CD4-positive, alpha-beta T cell (primary cell): ENCODE data around the gene NPW. TPM values are rescaled to one million over a fixed set of nuclear protein-coding genes. Genes with fewer than 3 reads are reported as not detected.

Experiments used
- ATAC-seq: fragments of 200-7000 bp; cut with Tn5 transposase; one replicate; pipeline ENCODE4 v1.10.0; 2022; ENCODE audit warnings: mild to moderate bottlenecking; ENCODE audit not compliant: poor library complexity
- CTCF ChIA-PET: fragments of 350-600 bp; sonication (Branson Sonifier 250); formaldehyde crosslinking; loops from one replicate; lab custom pipeline; 2021; ENCODE audit warnings: antibody characterized with exemption, inconsistent platforms; lab: Charles Lee
- POLR2A ChIA-PET: fragments of 350-600 bp; sonication (Branson Sonifier 250); formaldehyde crosslinking; loops from one replicate; lab custom pipeline; 2021; ENCODE audit warnings: antibody characterized with exemption, inconsistent platforms; lab: Charles Lee
- DNase-seq, 14 experiments: peaks; one replicate each; pipeline ENCODE4 v3.0.0-alpha.2; 2013 to 2020; ENCODE audit warnings: mixed read lengths in 2 of 14
- H3K27ac ChIP-seq, 2 donors: one replicate each; pipeline versions ENCODE4 v1.5.1 to v1.7.0; 2013; ENCODE audit warnings: low read length in 2 of 2, low read depth in 1 of 2, mild to moderate bottlenecking in 1 of 2
- H3K27me3 ChIP-seq, 2 experiments: 1 replicate in 1 of 2; 2 replicates in 1 of 2; pipeline versions ENCODE4 v1.6.1 to v1.7.0; 2013; ENCODE audit warnings: low read length in 2 of 2, control low read depth in 1 of 2, mild to moderate bottlenecking in 1 of 2, moderate library complexity in 1 of 2; ENCODE audit not compliant: insufficient read depth in 2 of 2, control insufficient read depth in 1 of 2
- H3K36me3 ChIP-seq: one replicate; pipeline ENCODE4 v1.6.1; 2013; ENCODE audit warnings: low read length, control low read depth; ENCODE audit not compliant: insufficient read depth
- H3K4me1 ChIP-seq: one replicate; pipeline ENCODE4 v1.6.1; 2013; ENCODE audit warnings: low read length, control low read depth; ENCODE audit not compliant: insufficient read depth
- H3K4me3 ChIP-seq: one replicate; pipeline ENCODE4 v1.5.1; 2013; ENCODE audit warnings: mild to moderate bottlenecking, low read length, moderate library complexity
- H3K9me3 ChIP-seq, 2 experiments: 1 replicate in 1 of 2; 2 replicates in 1 of 2; pipeline versions ENCODE4 v1.6.1 to v1.7.0; 2013; ENCODE audit warnings: low read length in 2 of 2, mild to moderate bottlenecking in 2 of 2, control low read depth in 1 of 2, moderate library complexity in 1 of 2; ENCODE audit not compliant: control insufficient read depth in 1 of 2, insufficient read depth in 1 of 2
- H3K27ac Mint-ChIP-seq: one replicate; pipeline ENCODE4 v1.8.0; 2020; ENCODE audit warnings: mixed read lengths
- H3K27me3 Mint-ChIP-seq: one replicate; pipeline ENCODE4 v1.8.0; 2021; ENCODE audit warnings: mixed read lengths
- H3K36me3 Mint-ChIP-seq: one replicate; pipeline ENCODE4 v1.8.0; 2021; ENCODE audit warnings: low read depth, mixed read lengths
- H3K4me1 Mint-ChIP-seq: one replicate; pipeline ENCODE4 v1.8.0; 2021; ENCODE audit warnings: low read depth, mixed read lengths
- H3K4me3 Mint-ChIP-seq: one replicate; pipeline ENCODE4 v1.8.0; 2020; ENCODE audit warnings: mild to moderate bottlenecking, mixed read lengths
- H3K9me3 Mint-ChIP-seq: one replicate; pipeline ENCODE4 v1.8.0; 2020; ENCODE audit warnings: mixed read lengths
- CTCF ChIP-seq: fragments of 200-600 bp; IDR thresholded peaks from one replicate; pipeline ENCODE4 v1.8.0; 2022; ENCODE audit warnings: antibody characterized with exemption, mild to moderate bottlenecking
- intact Hi-C, 2 experiments: fragments of 100-400 bp; cut with DNase I in 1 of 2; cut with micrococcal nuclease in 1 of 2; formaldehyde crosslinking; loops; one replicate each; pipeline versions ENCODE4 v1.15.1 to v1.9.0; 2023 to 2025; cut with DNase I, micrococcal nuclease
- total RNA-seq, 174 experiments: library from RNA in 2 of 174; stranded (reverse) in 2 of 174; gene quantifications; one replicate each; pipeline ENCODE4 v1.2.3 and lab custom pipeline; 2021 to 2026

The NPW gene
- total RNA-seq, 2 experiments from 2014 or later, result 0.80 TPM; not detected in 1

GRCh38 chr16:2063861-2064260, 44.3 kb downstream of the NPW start:
- no peak for DNase-seq
- POLR2A ChIA-PET, result no interaction called here
- CTCF ChIA-PET, result no interaction called here
- H3K4me3 ChIP-seq, result no peak overlapping the region
- no peak for TF ChIP-seq CTCF
- Mint-ChIP-seq H3K9me3 (no peaks in the 10 kb centered on the region), H3K27me3 (no peaks in the 10 kb centered on the region), H3K4me1 (no peaks in the 10 kb centered on the region), H3K27ac (no peak overlapping the region), H3K4me3 (no peak overlapping the region), H3K36me3 (peaks cover 21% of the 10 kb centered on the region)
- no peak overlapping the region for H3K27ac ChIP-seq
- intact Hi-C loops, result no loop called here
- H3K9me3 ChIP-seq, result no peaks in the 10 kb centered on the region
- ATAC-seq, result no peak
- H3K36me3 ChIP-seq, result peaks cover 58% of the 10 kb centered on the region
- no peaks in the 10 kb centered on the region for H3K27me3 ChIP-seq
- no peaks in the 10 kb centered on the region for H3K4me1 ChIP-seq

GRCh38 chr16:2064368-2064945, 44.9 kb downstream of the NPW start:
- Mint-ChIP-seq H3K36me3 (peaks cover 21% of the 10 kb centered on the region), H3K9me3 (no peaks in the 10 kb centered on the region), H3K27me3 (no peaks in the 10 kb centered on the region), H3K27ac (no peak overlapping the region), H3K4me1 (no peaks in the 10 kb centered on the region), H3K4me3 (no peak overlapping the region)
- Histone ChIP-seq H3K4me3 (no peak overlapping the region), H3K27me3 (no peaks in the 10 kb centered on the region), H3K4me1 (no peaks in the 10 kb centered on the region), H3K36me3 (peaks cover 60% of the 10 kb centered on the region), H3K9me3 (no peaks in the 10 kb centered on the region), H3K27ac (no peak overlapping the region)
- no peak for DNase-seq
- ChIA-PET CTCF (no interaction called here), POLR2A (no interaction called here)
- no peak for TF ChIP-seq CTCF
- intact Hi-C loops, result no loop called here
- ATAC-seq, result no peak

GRCh38 chr16:2066139-2066538, 46.6 kb downstream of the NPW start:
- no peak overlapping the region for H3K27ac Mint-ChIP-seq
- TF ChIP-seq CTCF, result no peak
- no peaks in the 10 kb centered on the region for H3K27me3 ChIP-seq
- no peaks in the 10 kb centered on the region for H3K27me3 Mint-ChIP-seq
- ChIA-PET CTCF (no interaction called here), POLR2A (no interaction called here)
- DNase-seq, result no peak
- H3K36me3 ChIP-seq, result peaks cover 54% of the 10 kb centered on the region
- no peak for ATAC-seq
- no peak overlapping the region for H3K27ac ChIP-seq
- no peaks in the 10 kb centered on the region for H3K9me3 ChIP-seq
- H3K4me3 Mint-ChIP-seq, result no peak overlapping the region
- H3K4me1 Mint-ChIP-seq, result no peaks in the 10 kb centered on the region
- intact Hi-C loops, result no loop called here
- H3K36me3 Mint-ChIP-seq, result peaks cover 35% of the 10 kb centered on the region
- H3K9me3 Mint-ChIP-seq, result no peaks in the 10 kb centered on the region
- H3K4me3 ChIP-seq, result no peak overlapping the region
- no peaks in the 10 kb centered on the region for H3K4me1 ChIP-seq

Other genes with a start within 250 kb of the NPW start
- 10 to 100 TPM; 46.2 to 54.2 TPM for gene NME3, start 248.2 kb upstream of the NPW start, total RNA-seq
- gene EME2, start 247.0 kb upstream of the NPW start, total RNA-seq, result 10 to 100 TPM; 28.6 to 30.8 TPM
- 10 to 100 TPM; 25.5 to 26.9 TPM for gene MRPS34, start 246.7 kb upstream of the NPW start, total RNA-seq
- 10 to 100 TPM; 86.3 to 87.6 TPM for gene SPSB3, start 237.2 kb upstream of the NPW start, total RNA-seq
- 10 to 100 TPM; 36.4 to 38.1 TPM for gene NUBP2, start 236.8 kb upstream of the NPW start, total RNA-seq
- under 1 TPM; 0.67 to 0.80 TPM for gene IGFALS, start 226.1 kb upstream of the NPW start, total RNA-seq
- 10 to 100 TPM; 20.9 to 22.7 TPM for gene HAGH, start 193.0 kb upstream of the NPW start, total RNA-seq
- 1 to 10 TPM; 4.1 to 4.5 TPM for gene FAHD1, start 192.6 kb upstream of the NPW start, total RNA-seq
- not detected for gene MEIOB, start 147.6 kb upstream of the NPW start, total RNA-seq
- gene HS3ST6, start 101.4 kb upstream of the NPW start, total RNA-seq, result not detected
- 1 to 10 TPM; 2.3 to 2.4 TPM for gene MSRB1, start 76.6 kb upstream of the NPW start, total RNA-seq
- gene RPL3L, start 65.1 kb upstream of the NPW start, total RNA-seq, result not detected
- 10 to 100 TPM; 40.7 to 41.1 TPM for gene NDUFB10, start 60.2 kb upstream of the NPW start, total RNA-seq
- gene RPS2, start 55.0 kb upstream of the NPW start, total RNA-seq, result 1,000 to 10,000 TPM; 3,604 to 3,755 TPM
- not detected for gene RNF151, start 52.9 kb upstream of the NPW start, total RNA-seq
- gene TBL3, start 47.7 kb upstream of the NPW start, total RNA-seq, result 10 to 100 TPM; 12.7 to 15.5 TPM
- under 1 TPM; 0.56 to 0.99 TPM for gene NOXO1, start 38.3 kb upstream of the NPW start, total RNA-seq
- gene GFER, start 35.6 kb upstream of the NPW start, total RNA-seq, result 10 to 100 TPM; 14.5 TPM
- 1 to 10 TPM; 3.8 to 3.9 TPM for gene SYNGR3, start 29.8 kb upstream of the NPW start, total RNA-seq
- gene ZNF598, start 10.0 kb upstream of the NPW start, total RNA-seq, result 10 to 100 TPM; 39.7 to 43.6 TPM
- 1 to 10 TPM; 1.9 to 2.0 TPM for gene NHERF2, start 7.1 kb downstream of the NPW start, total RNA-seq
- gene NTHL1, start 28.0 kb downstream of the NPW start, total RNA-seq, result 1 to 10 TPM; 2.7 to 2.9 TPM
- gene TSC2, start 28.2 kb downstream of the NPW start, total RNA-seq, result 10 to 100 TPM; 83.0 to 85.0 TPM
- gene PKD1, start 116.1 kb downstream of the NPW start, total RNA-seq, result 10 to 100 TPM; 80.3 to 85.6 TPM
- gene RAB26, start 128.8 kb downstream of the NPW start, total RNA-seq, result not detected
- gene TRAF7, start 136.0 kb downstream of the NPW start, total RNA-seq, result 10 to 100 TPM; 19.9 to 24.0 TPM
- under 1 TPM in 1 of 2 experiments, not detected in 1; 0.06 TPM for gene CASKIN1, start 176.8 kb downstream of the NPW start, total RNA-seq
- 10 to 100 TPM; 22.9 to 26.4 TPM for gene MLST8, start 185.7 kb downstream of the NPW start, total RNA-seq
- 1 to 10 TPM; 4.2 to 5.0 TPM for gene BRICD5, start 191.1 kb downstream of the NPW start, total RNA-seq
- gene PGP, start 195.1 kb downstream of the NPW start, total RNA-seq, result 1 to 10 TPM; 8.1 to 8.5 TPM
- gene E4F1, start 203.8 kb downstream of the NPW start, total RNA-seq, result 10 to 100 TPM; 31.8 to 33.8 TPM
- gene DNASE1L2, start 216.7 kb downstream of the NPW start, total RNA-seq, result under 1 TPM; 0.22 to 0.36 TPM
- gene ECI1, start 231.8 kb downstream of the NPW start, total RNA-seq, result 10 to 100 TPM; 10.1 to 12.5 TPM
- 100 to 1,000 TPM; 211 to 214 TPM for gene RNPS1, start 248.3 kb downstream of the NPW start, total RNA-seq